ENCODE data around the gene TSHR.
"Not testable (repeated sequence)": the region's sequence is repeated elsewhere in the genome, so short reads cannot be mapped to it uniquely, and the experiment has no call there.

Gene TSHR

GRCh38 chr14:80955416-80955941 is at the start of gene TSHR:
TSS of gene TSHR (plus strand) at chr14:80955621. CDS start at chr14:80955681, 60 bp downstream.
- no peak for DNase-seq (ENCODE audit: low read depth in 1 of 2, low spot score in 1 of 2)

GRCh38 chr14:80906336-80906735 is 49.1 kb upstream of the TSHR start:
- DNase-seq (ENCODE audit: low read depth in 1 of 2, low spot score in 1 of 2): no peak

DNA sequence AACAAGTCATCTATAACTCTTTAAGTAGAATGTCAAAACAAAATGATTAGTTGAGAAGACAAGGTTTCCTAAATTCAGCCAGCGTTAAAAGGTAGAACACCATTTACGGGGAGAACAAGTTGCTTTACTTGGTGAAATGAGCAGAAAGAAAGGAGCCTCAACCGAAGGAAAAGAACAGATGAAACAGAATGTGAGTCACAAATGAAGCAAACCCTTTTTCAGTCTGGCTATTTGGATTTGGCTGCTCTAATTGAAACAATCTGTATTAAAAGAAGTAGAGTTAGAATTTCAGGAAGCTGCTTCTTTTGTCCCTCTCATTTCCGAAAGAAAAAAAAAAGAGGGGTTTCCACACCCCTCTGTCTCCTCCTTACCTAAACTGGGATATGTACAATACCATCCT is 48.5 kb upstream of the TSHR start:
- no peak for DNase-seq (ENCODE audit: low read depth in 1 of 2, low spot score in 1 of 2)

DNA sequence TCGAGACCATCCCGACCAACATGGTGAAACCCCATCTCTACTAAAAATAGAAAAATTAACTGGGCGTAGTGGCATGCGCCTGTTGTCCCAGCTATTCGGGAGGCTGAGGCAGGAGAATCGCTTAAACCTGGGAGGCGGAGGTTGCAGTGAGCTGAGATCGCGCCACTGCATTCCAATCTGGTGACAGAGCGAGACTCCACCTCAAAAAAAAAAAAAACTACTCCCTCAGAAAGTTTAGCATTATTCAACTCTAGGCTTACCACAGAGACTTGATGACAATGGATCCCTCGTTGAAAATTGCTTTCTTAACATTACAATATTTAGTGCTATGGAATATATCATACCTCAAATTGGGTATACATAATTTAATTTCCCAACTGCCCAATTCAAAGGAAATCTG is 43.4 kb upstream of the TSHR start:
- DNase-seq (ENCODE audit: low read depth in 1 of 2, low spot score in 1 of 2): not testable (repeated sequence)

GRCh38 chr14:80919622-80920021 is 35.8 kb upstream of the TSHR start:
- no peak for DNase-seq (ENCODE audit: low read depth in 1 of 2, low spot score in 1 of 2)

- DNase-seq (ENCODE audit: low read depth in 1 of 2, low spot score in 1 of 2): no peak
Measured at GRCh38 chr14:80923368-80923767, 32.1 kb upstream of the TSHR start.

- no peak for DNase-seq (ENCODE audit: low read depth in 1 of 2, low spot score in 1 of 2)
Measured at GRCh38 chr14:80924365-80925103, 30.9 kb upstream of the TSHR start.

- no peak for DNase-seq (ENCODE audit: low read depth in 1 of 2, low spot score in 1 of 2)
Measured at GRCh38 chr14:80926397-80927082, 28.9 kb upstream of the TSHR start.

DNA sequence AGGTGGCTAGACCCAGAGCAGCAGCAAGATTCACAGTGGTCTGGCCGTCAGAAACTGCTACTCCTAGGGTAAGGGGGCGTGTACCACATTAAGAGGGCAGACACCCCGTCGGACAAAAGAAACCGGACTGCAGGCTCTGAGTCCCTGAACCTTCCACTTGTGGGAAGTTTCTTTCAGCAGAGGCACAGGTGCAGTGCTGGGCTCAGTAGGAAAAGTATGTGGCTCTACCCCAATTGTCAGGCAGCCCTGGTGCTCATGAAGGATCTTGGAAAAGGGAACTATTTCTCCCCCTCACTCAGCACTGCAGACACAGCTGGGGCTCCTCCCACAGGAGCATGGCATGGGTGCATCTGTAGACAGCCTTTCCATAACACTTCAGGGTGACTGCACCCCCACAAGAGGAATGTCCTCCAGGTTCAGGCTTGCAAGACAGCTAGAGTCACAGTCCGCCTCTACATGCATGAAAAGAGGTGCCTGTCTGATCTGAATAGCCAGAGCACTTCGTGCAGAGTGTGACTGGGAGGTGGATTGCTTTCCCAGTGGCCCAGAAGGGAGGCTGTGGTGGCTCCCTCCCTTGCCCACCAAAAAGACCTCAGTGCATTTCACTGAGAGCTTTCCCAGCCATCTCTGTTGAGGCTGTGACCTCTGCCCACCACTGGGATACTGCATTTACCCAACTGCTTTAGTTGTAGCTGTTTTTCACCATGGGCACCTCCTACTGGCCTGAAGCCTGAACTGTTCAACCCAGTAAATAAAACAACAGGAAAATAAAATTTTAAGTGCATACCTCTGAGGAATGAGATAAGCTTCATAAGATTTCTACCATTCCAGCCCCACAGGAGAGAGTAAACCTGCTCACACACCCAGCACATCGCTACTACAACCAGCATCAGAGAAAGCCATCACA is 28.1 kb upstream of the TSHR start:
- DNase-seq (ENCODE audit: low read depth in 1 of 2, low spot score in 1 of 2): no peak

DNA sequence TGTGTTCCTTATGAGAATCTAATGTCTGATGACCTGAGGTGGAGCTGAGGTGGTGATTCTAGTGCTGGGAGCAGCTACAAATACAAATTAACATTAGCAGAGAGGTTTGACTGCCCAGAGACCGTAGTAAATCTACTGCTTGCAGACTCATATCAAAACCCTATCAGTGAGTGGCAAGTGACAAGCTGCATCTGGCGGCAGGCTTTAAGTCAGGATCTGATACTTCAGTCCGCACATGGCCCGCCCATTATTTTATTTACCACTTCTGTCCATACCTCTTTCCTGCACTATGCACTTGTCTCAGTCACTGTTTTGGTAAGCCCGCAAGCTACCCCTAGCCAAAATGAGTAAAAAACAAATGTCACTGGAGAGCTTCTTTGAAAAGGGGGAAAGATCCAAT is 25.3 kb upstream of the TSHR start:
- DNase-seq (ENCODE audit: low read depth in 1 of 2, low spot score in 1 of 2): no peak

GRCh38 chr14:80930836-80931389 is 24.5 kb upstream of the TSHR start:
- peak in 1 of 2 donors; percentile 37 for DNase-seq (ENCODE audit: low read depth in 1 of 2, low spot score in 1 of 2)

- no peak for DNase-seq (ENCODE audit: low read depth in 1 of 2, low spot score in 1 of 2)
Measured at GRCh38 chr14:80933282-80933681, 22.1 kb upstream of the TSHR start.

DNA sequence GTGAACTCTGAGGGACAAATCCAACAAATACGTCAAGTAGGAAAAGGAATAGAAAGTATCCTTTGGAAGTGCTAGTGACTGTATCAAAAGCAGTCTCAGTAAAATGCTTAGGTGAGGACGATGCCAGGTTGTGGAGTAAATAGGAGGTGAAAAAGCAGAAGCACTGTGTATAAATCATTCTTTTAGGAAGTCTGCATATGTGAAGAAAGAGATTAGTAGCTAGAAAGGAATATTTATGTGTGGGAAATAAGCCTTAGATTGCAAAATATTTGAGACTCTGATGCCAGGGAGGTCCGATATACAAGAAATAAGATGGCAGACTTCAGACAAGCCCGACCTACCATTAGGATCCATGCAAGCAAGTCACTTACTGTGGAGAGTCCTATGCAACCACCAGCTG is 21.7 kb upstream of the TSHR start:
- no peak for DNase-seq (ENCODE audit: low read depth in 1 of 2, low spot score in 1 of 2)

DNA sequence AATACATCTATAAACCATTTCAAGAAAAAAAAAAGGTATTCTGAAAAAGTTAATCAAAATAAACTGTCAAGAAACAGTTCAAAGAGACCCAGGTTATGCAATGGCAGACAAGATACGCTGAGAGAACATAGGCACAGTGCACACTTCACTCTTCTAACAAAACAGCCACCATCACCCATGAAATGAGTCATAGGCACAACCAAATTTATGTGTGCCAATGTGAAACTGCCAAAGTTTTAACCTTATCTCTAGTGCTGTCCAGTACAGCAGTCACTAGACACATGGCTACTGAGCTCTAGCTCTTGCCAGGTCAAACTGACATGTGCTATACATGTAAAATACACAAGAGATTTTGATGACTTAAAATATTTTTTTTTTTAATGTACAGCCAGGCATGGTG is 15.3 kb upstream of the TSHR start:
- DNase-seq (ENCODE audit: low read depth in 1 of 2, low spot score in 1 of 2): no peak

DNA sequence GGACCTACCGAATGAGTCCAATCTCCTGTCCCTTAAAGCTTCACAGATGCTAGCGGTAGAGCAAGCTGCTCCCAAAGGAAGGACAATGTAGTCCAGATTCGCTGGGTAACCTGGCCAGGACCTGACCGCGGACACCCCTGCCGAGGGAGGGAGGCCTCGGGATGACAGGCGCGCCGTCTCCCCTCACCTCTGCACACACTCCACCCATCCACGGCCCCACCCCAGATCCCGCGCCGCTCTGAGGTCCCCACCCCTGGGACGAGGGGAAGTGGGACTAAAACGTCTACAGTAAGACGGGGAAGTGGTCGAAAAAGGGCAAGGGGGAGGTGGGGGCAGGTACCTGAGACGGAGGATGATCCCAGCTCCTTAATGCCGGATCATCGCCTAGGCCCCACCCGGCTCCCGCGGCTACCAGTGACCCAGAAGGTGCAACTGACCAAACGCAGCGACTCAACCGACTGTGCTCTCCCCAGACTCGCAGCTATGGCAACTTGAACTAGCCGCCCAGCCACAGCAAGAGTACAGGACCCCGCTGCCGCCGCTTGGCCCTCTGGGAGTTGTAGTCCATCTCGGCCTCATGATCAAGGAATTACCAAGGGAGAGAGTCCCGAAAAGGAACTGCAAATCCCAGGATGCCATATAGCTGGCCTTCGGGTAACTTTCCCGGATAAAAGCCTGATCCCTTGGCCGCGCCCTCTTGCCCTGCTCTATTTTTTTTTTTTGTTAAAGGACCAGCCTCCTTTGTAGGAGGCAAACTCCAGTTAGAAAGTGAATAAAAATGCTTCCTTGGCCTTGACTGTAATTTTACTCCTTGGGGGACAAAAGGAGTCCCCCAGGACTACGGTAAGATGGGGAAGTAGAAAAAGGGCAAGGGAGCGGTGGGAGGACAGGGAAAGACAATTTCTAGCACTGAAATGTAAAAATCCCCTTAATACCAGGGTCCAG is 13.9 kb upstream of the TSHR start, which contains the start of gene CEP128:
TSS of gene CEP128 (minus strand) at position 498 of the 945 bp plus-strand sequence.
- DNase-seq (ENCODE audit: low read depth in 1 of 2, low spot score in 1 of 2): peak; percentile 72 to 76

DNA sequence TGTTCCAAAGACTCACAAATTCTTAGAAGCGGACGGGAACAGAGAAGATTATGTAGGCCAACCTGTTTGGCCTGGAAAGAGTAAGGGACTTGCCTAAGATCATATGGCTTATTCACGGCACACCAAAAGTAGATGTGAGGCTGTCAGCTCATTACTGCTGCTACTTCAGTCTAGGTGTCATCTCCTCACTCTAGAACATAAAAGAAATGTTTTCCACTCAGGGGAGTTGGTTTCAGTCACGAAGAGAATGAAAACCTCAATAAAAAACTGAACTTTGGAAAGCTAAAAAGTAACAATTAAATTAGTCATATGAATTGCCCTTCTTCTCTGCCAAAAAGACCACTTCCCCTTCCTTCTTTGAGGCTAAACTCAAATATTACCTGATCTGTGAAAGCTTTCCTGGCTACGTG is 13.2 kb upstream of the TSHR start:
- DNase-seq (ENCODE audit: low read depth in 1 of 2, low spot score in 1 of 2): no peak

DNA sequence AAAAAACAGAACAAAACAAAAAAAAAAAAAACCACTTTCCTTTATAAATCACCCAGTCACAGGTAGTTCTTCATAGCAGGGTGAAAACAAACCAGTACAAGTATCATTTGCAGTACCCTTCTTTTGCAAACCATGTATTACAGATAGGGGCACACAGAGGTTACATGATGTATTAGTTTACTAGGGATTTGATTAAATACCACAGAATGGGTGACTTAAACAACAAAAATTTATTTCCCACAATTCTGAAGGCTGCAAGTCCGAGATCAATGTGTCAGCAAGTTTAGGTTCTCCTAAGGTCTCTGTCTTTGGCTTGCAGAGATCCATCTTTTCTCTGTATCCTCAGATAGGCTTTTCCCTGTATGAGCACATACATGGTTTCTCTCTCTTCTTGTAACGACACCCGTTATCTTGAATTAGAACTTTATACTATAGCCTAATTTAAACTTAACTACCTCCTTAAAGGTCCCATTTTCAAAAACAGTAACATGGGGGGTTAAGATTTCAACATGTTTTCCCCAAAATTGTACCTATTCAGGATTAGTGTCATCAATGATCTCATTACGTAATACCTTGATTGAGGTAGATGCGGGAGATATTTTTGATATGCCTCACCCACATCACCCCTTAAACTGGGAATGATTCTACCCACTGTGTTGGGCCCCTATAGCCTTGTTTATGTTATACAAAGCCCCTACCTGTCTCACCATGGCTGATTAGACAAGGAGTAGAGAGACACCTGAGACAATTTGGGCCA is 10.4 kb upstream of the TSHR start:
- DNase-seq (ENCODE audit: low read depth in 1 of 2, low spot score in 1 of 2): no peak

DNA sequence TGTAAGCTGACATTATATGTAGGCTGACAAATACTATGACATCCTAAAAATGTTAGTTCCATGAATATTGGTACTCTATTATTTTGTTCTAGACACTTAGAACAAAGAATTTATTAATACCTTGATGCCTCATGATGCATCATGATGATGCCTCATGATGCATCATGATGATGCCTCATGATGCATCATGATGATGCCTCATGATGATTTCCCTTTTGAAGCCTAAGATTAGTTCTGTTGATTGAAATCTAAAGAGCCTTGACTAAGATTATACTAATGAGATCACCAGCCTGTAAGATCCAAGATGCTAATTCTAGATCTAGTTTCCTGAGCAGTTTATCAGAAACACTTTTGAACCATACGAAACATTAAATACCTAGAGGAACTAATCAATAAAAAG is 9.2 kb upstream of the TSHR start:
- DNase-seq (ENCODE audit: low read depth in 1 of 2, low spot score in 1 of 2): no peak

DNA sequence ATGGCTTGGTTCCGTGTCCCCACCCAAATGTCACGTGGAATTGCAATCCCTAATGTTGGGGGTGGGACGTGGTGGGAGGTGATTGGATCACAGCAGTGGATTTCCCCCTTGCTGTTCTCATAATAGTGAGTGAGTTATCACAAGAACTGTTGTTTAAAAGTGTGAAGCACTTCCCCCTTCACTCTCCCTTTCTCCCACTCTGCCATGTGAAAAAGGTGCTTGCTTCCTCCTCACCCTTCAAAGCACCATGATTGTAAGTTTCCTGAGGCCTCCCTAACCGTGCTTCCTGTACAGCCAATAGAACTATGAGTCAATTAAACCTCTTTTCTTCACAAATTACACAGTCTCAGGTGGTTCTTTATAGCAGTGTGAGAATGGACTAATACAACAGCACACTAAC is 8.6 kb upstream of the TSHR start:
- no peak for DNase-seq (ENCODE audit: low read depth in 1 of 2, low spot score in 1 of 2)
